ENCODE measurements around the gene PIGN.

DNA sequence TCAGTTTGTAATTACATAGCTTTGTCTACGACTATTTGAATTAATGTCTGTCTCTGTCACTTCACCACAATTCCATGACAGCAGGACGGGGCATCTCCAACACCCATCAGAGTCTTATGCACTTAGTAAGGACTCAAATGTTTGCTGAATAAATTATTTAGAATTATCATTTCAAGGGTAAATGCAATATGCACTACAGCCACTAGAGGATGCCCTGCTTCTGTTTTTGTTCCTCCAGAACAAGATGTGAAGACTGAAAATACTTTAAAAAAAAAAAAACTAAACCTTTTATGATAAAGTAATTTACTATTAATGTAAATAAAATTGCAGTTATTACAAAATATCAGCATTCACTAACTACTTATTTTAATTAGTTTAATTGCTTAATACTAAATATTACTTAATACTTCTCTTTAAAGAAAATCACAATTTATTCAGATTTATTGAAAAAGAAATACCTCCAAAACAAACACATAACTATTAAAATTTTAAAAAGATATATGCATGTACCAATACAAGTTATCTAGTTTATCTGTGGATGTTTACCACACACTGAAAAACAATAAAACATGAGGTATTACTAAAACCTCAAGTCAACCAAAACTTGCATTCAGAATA, 3.2 kb downstream of the PIGN start:
- TF ChIP-seq CTCF (IDR thresholded peaks at IDR 0.05; ENCODE audit: control extremely low read depth in 1 of 3, insufficient read depth in 1 of 3, low read depth in 1 of 3, low read length in 3 of 3): peak in 2 of 3 experiments; percentile 61; a peak in 2 of 4 replicates
- no peak for TF ChIP-seq POLR2A (IDR thresholded peaks at IDR 0.05; ENCODE audit: control extremely low read depth in 1 of 2, low read depth in 2 of 2, low read length in 2 of 2)
- TF ChIP-seq EP300 (IDR thresholded peaks at IDR 0.05; ENCODE audit: borderline replicate concordance in 1 of 2, low read depth in 2 of 2, low read length in 2 of 2): no peak
- no peak for TF ChIP-seq HDAC2 (IDR thresholded peaks at IDR 0.05; ENCODE audit: borderline replicate concordance in 1 of 2, low read depth in 2 of 2, low read length in 2 of 2)
- no peak for TF ChIP-seq POLR2AphosphoS5 (IDR thresholded peaks at IDR 0.05; ENCODE audit: low read depth, low read length)
- no peak for TF ChIP-seq PHF8 (conservative IDR thresholded peaks at IDR 0.05; ENCODE audit: low read depth, low read length)
- TF ChIP-seq SP1 (IDR thresholded peaks at IDR 0.05; ENCODE audit: low read depth, low read length): no peak

Measured in H1 (cell line).